HEK293 (cell line): ENCODE results near the gene PCCA.
A peak's percentile ranks its signal among the peaks of the same experiment; 100 is the strongest.

ENCODE experiments used
- CTCF ChIA-PET: fragments of 350-600 bp; formaldehyde crosslinking; extraction: SDS; loops from one replicate; lab custom pipeline; 2021; ENCODE audit warnings: antibody characterized with exemption; lab: Yijun Ruan, JAX
- POLR2A ChIA-PET: fragments of 300-600 bp; formaldehyde crosslinking; extraction: SDS; loops from one replicate; lab custom pipeline; 2020; ENCODE audit warnings: antibody characterized with exemption, inconsistent platforms; lab: Yijun Ruan, JAX
- H3K27ac ChIP-seq: fragments of 200-500 bp; sonication (Bioruptor generic); 2 replicates; pipeline ENCODE4 v1.5.1; 2014; ENCODE audit warnings: low read depth, low read length, control low read depth, inconsistent platforms; ENCODE audit errors: extremely low read depth
- H3K36me3 ChIP-seq, 2 experiments: fragments of 200-500 bp in 1 of 2; sonication (Bioruptor generic) in 1 of 2; 1 replicate in 1 of 2; 2 replicates in 1 of 2; pipeline ENCODE4 v1.5.1; 2014 to 2017; ENCODE audit warnings: inconsistent platforms in 2 of 2, low read length in 2 of 2; ENCODE audit not compliant: control insufficient read depth in 2 of 2, insufficient read depth in 1 of 2
- H3K4me1 ChIP-seq: fragments of 200-500 bp; sonication (Bioruptor generic); 2 replicates; pipeline ENCODE4 v1.5.1; 2014; ENCODE audit warnings: mild to moderate bottlenecking, low read length, inconsistent platforms; ENCODE audit not compliant: control insufficient read depth, insufficient read depth
- H3K4me3 ChIP-seq: 2 replicates; pipeline ENCODE4 v1.5.1; 2011; ENCODE audit warnings: low read depth, mild to moderate bottlenecking, control low read depth, low read length, moderate library complexity
- H3K9me3 ChIP-seq: fragments of 200-500 bp; sonication (Bioruptor generic); 2 replicates; pipeline ENCODE4 v1.5.1; 2014; ENCODE audit warnings: low read depth, low read length, inconsistent platforms; ENCODE audit not compliant: control insufficient read depth, insufficient read depth
- BCL11A ChIP-seq: fragments of 450-650 bp; formaldehyde crosslinking; IDR thresholded peaks from 2 replicates; pipeline ENCODE4 v1.5.1; 2016; ENCODE audit warnings: low read depth, missing biosample characterization, missing genetic modification characterization
- HOXA7 ChIP-seq: sonication (generic); formaldehyde crosslinking; IDR thresholded peaks from 2 replicates; pipeline ENCODE4 v1.8.1; 2022; ENCODE audit warnings: missing genetic modification reagents, borderline replicate concordance
- HOXD13 ChIP-seq: sonication (generic); formaldehyde crosslinking; IDR thresholded peaks from 2 replicates; pipeline ENCODE4 v1.8.0; 2022; ENCODE audit warnings: missing genetic modification reagents, borderline replicate concordance
- MYNN ChIP-seq: fragments of 450-650 bp; formaldehyde crosslinking; IDR thresholded peaks from 2 replicates; pipeline ENCODE4 v1.5.1; 2016; ENCODE audit warnings: missing biosample characterization, missing genetic modification characterization, borderline replicate concordance
- REST ChIP-seq: fragments of 450-650 bp; formaldehyde crosslinking; IDR thresholded peaks from 2 replicates; pipeline ENCODE4 v1.5.1; 2016; ENCODE audit warnings: missing biosample characterization, missing genetic modification characterization
- ZBTB11 ChIP-seq: fragments of 450-650 bp; formaldehyde crosslinking; conservative IDR thresholded peaks from 2 replicates; pipeline ENCODE4 v1.5.1; 2016; ENCODE audit warnings: low read depth, missing biosample characterization, missing genetic modification characterization
- ZNF114 ChIP-seq: fragments of 450-650 bp; formaldehyde crosslinking; IDR thresholded peaks from 2 replicates; pipeline ENCODE4 v1.5.0; 2017; ENCODE audit warnings: missing biosample characterization, missing genetic modification characterization
- ZNF132 ChIP-seq: fragments of 450-650 bp; formaldehyde crosslinking; IDR thresholded peaks from 2 replicates; pipeline ENCODE4 v1.5.1; 2017; ENCODE audit warnings: missing biosample characterization, missing genetic modification characterization, borderline replicate concordance
- ZNF148 ChIP-seq: fragments of 450-650 bp; formaldehyde crosslinking; IDR thresholded peaks from 2 replicates; pipeline ENCODE4 v1.5.0; 2017; ENCODE audit warnings: missing biosample characterization, missing genetic modification characterization, borderline replicate concordance
- ZNF174 ChIP-seq: fragments of 450-650 bp; formaldehyde crosslinking; IDR thresholded peaks from 2 replicates; pipeline ENCODE4 v1.5.0; 2017; ENCODE audit warnings: missing biosample characterization, mild to moderate bottlenecking, missing genetic modification characterization
- ZNF18 ChIP-seq: fragments of 450-650 bp; formaldehyde crosslinking; IDR thresholded peaks from 2 replicates; pipeline ENCODE4 v1.5.1; 2016; ENCODE audit warnings: missing biosample characterization, missing genetic modification characterization
- ZNF223 ChIP-seq: fragments of 450-650 bp; formaldehyde crosslinking; IDR thresholded peaks from 2 replicates; pipeline ENCODE4 v1.5.1; 2016; ENCODE audit warnings: missing biosample characterization, missing genetic modification characterization
- ZNF23 ChIP-seq: fragments of 450-650 bp; formaldehyde crosslinking; IDR thresholded peaks from 2 replicates; pipeline ENCODE4 v1.5.1; 2016; ENCODE audit warnings: missing biosample characterization, missing genetic modification characterization, borderline replicate concordance
- ZNF274 ChIP-seq, 2 experiments: fragments of 200-500 bp in 1 of 2; fragments of 450-650 bp in 1 of 2; sonication (Bioruptor generic) in 1 of 2; formaldehyde crosslinking in 1 of 2; IDR thresholded peaks; 2 replicates each; pipeline versions ENCODE4 v1.5.1 to v1.6.1; 2014 to 2016; ENCODE audit warnings: borderline replicate concordance in 1 of 2, inconsistent platforms in 1 of 2, low read length in 1 of 2, missing biosample characterization in 1 of 2, missing genetic modification characterization in 1 of 2
- ZNF292 ChIP-seq: fragments of 450-650 bp; formaldehyde crosslinking; IDR thresholded peaks from 2 replicates; pipeline ENCODE4 v1.5.1; 2016; ENCODE audit warnings: low read depth, missing biosample characterization, missing genetic modification characterization, borderline replicate concordance
- ZNF404 ChIP-seq: fragments of 450-650 bp; formaldehyde crosslinking; IDR thresholded peaks from 2 replicates; pipeline ENCODE4 v1.5.1; 2017; ENCODE audit warnings: missing biosample characterization, missing genetic modification characterization
- ZNF449 ChIP-seq: fragments of 450-650 bp; formaldehyde crosslinking; IDR thresholded peaks from 2 replicates; pipeline ENCODE4 v1.5.1; 2017; ENCODE audit warnings: missing biosample characterization, mild to moderate bottlenecking, missing genetic modification characterization, moderate library complexity
- ZNF544 ChIP-seq: fragments of 450-650 bp; formaldehyde crosslinking; IDR thresholded peaks from 2 replicates; pipeline ENCODE4 v1.5.0; 2017; ENCODE audit warnings: missing biosample characterization, missing genetic modification characterization
- ZNF549 ChIP-seq: fragments of 450-650 bp; IDR thresholded peaks from 2 replicates; pipeline ENCODE4 v1.5.1; 2018; ENCODE audit warnings: missing biosample characterization, missing genetic modification characterization, mild to moderate bottlenecking, inconsistent platforms, moderate library complexity
- ZNF670 ChIP-seq: fragments of 450-650 bp; formaldehyde crosslinking; IDR thresholded peaks from 2 replicates; pipeline ENCODE4 v1.5.1; 2016; ENCODE audit warnings: missing biosample characterization, missing genetic modification characterization, low read depth
- ZSCAN30 ChIP-seq: fragments of 450-650 bp; IDR thresholded peaks from 2 replicates; pipeline ENCODE4 v1.5.1; 2018; ENCODE audit warnings: missing biosample characterization, mild to moderate bottlenecking, missing genetic modification characterization, moderate library complexity

The PCCA gene

GRCh38 chr13:100088644-100089464, at the start of gene PCCA:
TSS of gene PCCA (plus strand) at chr13:100089093. CDS start at chr13:100089121, 28 bp downstream.
- Histone ChIP-seq H3K36me3 (peaks cover 0 to 10% of the 10 kb centered on the region in 2 experiments; a peak in 2 of 3 replicates), H3K9me3 (no peaks in the 10 kb centered on the region), H3K4me3 (peak within 1 kb of the TSS; percentile 93), H3K4me1 (no peaks in the 10 kb centered on the region), H3K27ac (peak within 1 kb of the TSS; percentile 56; the same call in 1 of the 2 replicates)
- ChIA-PET CTCF (interaction anchor here (1.3 kb wide), 1 partner anchor 10 kb away, joined by 3 read pairs; no protein-coding TSS in a partner anchor), POLR2A (interaction anchor here (0.6 to 3.7 kb wide), 6 partner anchors 9 to 119 kb away, joined by 3 to 14 read pairs (median 6); partner anchors contain the start of gene ZIC2)
- TF ChIP-seq ZNF274 (IDR thresholded peaks at IDR 0.05; ENCODE audit: low read length) = no peak
- no peak for TF ChIP-seq ZNF274 (tag by site-specific recombination; IDR thresholded peaks at IDR 0.05; ENCODE audit: borderline replicate concordance)
- no peak for TF ChIP-seq ZNF132
- no peak for TF ChIP-seq ZNF544 (tag by site-specific recombination)
- TF ChIP-seq ZSCAN30 (tag by site-specific recombination) = 0 out of 2 replicates have a peak, but pooled peaks have one; percentile 43
- TF ChIP-seq ZNF404 (tag by site-specific recombination) = no peak
- no peak for TF ChIP-seq ZNF223 (tag by site-specific recombination)
- no peak for TF ChIP-seq ZNF670 (tag by site-specific recombination)
- peak; percentile 70 for TF ChIP-seq BCL11A (tag by site-specific recombination)
- no peak for TF ChIP-seq ZNF292 (tag by site-specific recombination)
- TF ChIP-seq ZBTB11 (tag by site-specific recombination) = no peak
- TF ChIP-seq ZNF549 = no peak
- no peak for TF ChIP-seq ZNF114 (tag by site-specific recombination)
- TF ChIP-seq ZNF148 (tag by site-specific recombination) = no peak
- TF ChIP-seq ZNF449 (tag by site-specific recombination) = no peak
- TF ChIP-seq REST (tag by site-specific recombination) = no peak; the same call in 1 of the 2 replicates
- TF ChIP-seq ZNF23 (tag by site-specific recombination) = no peak
- no peak; the same call in 1 of the 2 replicates for TF ChIP-seq MYNN (tag by site-specific recombination)
- no peak for TF ChIP-seq ZNF18
- no peak for TF ChIP-seq ZNF174
- TF ChIP-seq HOXA7 (CRISPR knock-in tag) = no peak
- TF ChIP-seq HOXD13 (CRISPR knock-in tag) = no peak
